Mesothelial cell of epicardium (in vitro differentiated cells): ENCODE measurements around the gene AGXT. TPM values are rescaled to one million over a fixed set of nuclear protein-coding genes. Genes with fewer than 3 reads are reported as not detected.

Experiments
- DNase-seq, 2 experiments: peaks; one replicate each; pipeline ENCODE4 v3.0.0; 2021; ENCODE audit warnings: low spot score in 2 of 2; ENCODE audit not compliant: unreplicated experiment in 2 of 2
- H3K27ac Mint-ChIP-seq: 2 replicates; pipeline ENCODE4 v1.8.0; 2021; ENCODE audit warnings: mixed read lengths
- H3K27me3 Mint-ChIP-seq: 2 replicates; pipeline ENCODE4 v1.8.0; 2021; ENCODE audit warnings: low read depth, mixed read lengths
- H3K36me3 Mint-ChIP-seq: 2 replicates; pipeline ENCODE4 v1.8.0; 2021; ENCODE audit warnings: mixed read lengths
- H3K4me1 Mint-ChIP-seq: 2 replicates; pipeline ENCODE4 v1.8.0; 2021; ENCODE audit warnings: mixed read lengths
- H3K4me3 Mint-ChIP-seq: 2 replicates; pipeline ENCODE4 v1.8.0; 2021; ENCODE audit warnings: mild to moderate bottlenecking, moderate library complexity, mixed read lengths
- H3K9me3 Mint-ChIP-seq: 2 replicates; pipeline ENCODE4 v1.8.0; 2021; ENCODE audit warnings: mixed read lengths
- total RNA-seq: library from RNA; stranded (reverse); gene quantifications from 3 replicates; pipeline ENCODE4 v1.2.1, GENCODE V29; 2021
- TF ChIP-seq, protein P1 (sequence below): fragments of 200-600 bp; sonication (generic); IDR thresholded peaks from one replicate; pipeline ENCODE4 v1.5.0; 2021; ENCODE audit warnings: antibody characterized with exemption; ENCODE audit not compliant: unreplicated experiment

Gene AGXT
- total RNA-seq, 1 donor from 2014 or later: not detected

GRCh38 chr2:240873805-240874714 lies 5.4 kb downstream of the AGXT start:
- no peaks in the 10 kb centered on the region for H3K27me3 Mint-ChIP-seq
- H3K27ac Mint-ChIP-seq: no peak overlapping the region
- H3K9me3 Mint-ChIP-seq: no peaks in the 10 kb centered on the region
- TF ChIP-seq, protein P1, sequence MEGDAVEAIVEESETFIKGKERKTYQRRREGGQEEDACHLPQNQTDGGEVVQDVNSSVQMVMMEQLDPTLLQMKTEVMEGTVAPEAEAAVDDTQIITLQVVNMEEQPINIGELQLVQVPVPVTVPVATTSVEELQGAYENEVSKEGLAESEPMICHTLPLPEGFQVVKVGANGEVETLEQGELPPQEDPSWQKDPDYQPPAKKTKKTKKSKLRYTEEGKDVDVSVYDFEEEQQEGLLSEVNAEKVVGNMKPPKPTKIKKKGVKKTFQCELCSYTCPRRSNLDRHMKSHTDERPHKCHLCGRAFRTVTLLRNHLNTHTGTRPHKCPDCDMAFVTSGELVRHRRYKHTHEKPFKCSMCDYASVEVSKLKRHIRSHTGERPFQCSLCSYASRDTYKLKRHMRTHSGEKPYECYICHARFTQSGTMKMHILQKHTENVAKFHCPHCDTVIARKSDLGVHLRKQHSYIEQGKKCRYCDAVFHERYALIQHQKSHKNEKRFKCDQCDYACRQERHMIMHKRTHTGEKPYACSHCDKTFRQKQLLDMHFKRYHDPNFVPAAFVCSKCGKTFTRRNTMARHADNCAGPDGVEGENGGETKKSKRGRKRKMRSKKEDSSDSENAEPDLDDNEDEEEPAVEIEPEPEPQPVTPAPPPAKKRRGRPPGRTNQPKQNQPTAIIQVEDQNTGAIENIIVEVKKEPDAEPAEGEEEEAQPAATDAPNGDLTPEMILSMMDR: no peak
- H3K4me1 Mint-ChIP-seq: no peaks in the 10 kb centered on the region
- H3K36me3 Mint-ChIP-seq: no peaks in the 10 kb centered on the region
- DNase-seq: no peak
- H3K4me3 Mint-ChIP-seq: no peak overlapping the region

DNA sequence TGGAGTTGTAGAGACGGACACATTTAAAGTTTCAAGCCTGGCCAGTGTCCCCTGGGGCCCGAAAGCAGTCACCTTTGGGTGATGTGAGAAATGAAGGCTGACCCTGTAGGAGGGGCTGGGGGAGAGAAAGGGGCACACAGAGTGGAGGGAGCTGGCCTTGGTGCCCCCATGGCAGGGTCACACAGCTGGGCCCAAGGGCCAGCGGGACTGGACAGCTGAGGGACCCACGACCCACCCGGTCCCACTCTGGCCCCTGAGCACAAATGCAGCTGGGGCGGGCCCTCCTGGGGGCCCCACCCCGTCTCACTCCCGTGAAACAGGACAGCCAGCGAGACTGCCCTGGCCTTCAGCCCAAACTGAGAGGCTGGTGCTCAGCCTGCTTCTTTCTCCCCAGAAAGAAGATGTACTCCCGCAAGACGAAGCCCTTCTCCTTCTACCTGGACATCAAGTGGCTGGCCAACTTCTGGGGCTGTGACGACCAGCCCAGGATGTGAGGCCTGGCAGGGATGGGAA lies 6.1 kb downstream of the AGXT start:
- Mint-ChIP-seq H3K9me3 (no peaks in the 10 kb centered on the region), H3K4me3 (no peak overlapping the region), H3K4me1 (no peaks in the 10 kb centered on the region), H3K27me3 (no peaks in the 10 kb centered on the region), H3K27ac (no peak overlapping the region), H3K36me3 (no peaks in the 10 kb centered on the region)
- no peak for DNase-seq
- TF ChIP-seq, protein P1: no peak

DNA sequence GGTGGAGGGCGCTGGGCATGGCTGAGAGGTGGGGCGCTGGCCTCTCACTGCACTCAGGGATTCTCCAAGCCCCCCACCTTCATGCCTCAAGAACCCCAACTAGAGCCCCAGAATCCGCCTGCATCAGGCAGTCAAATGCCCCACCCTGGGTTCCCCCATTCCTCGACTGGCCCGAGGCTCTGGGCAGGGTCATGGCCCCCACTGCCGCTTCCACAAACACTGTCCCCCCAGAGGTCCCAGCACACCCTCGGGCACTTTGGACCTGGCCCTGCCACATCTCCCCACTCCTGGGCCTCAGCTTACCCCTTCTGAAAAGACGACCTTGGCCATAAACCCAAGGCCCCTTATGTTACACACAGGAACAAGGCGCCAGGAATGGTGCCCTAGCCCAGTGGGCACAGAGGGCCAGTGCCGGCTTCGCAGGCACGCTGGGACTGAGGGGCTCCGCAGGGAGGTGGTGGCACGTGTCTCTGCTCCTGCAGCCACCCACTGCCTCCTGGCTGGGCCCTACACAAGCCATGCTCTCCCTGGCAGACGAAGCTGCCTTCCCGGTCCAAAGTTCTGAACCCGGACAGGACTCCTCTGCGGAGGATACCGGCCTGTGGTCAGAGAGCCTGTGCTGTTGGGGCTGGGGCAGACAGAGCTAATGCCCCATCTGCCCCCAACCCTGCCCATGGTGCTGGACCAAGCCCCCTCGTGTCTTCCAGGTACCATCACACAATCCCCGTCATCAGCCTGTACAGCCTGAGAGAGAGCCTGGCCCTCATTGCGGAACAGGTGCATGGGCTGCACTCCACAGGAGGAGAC lies 6.8 kb downstream of the AGXT start:
- TF ChIP-seq, protein P1: no peak
- Mint-ChIP-seq H3K4me3 (no peak overlapping the region), H3K4me1 (no peaks in the 10 kb centered on the region), H3K27me3 (no peaks in the 10 kb centered on the region), H3K36me3 (no peaks in the 10 kb centered on the region), H3K27ac (no peak overlapping the region), H3K9me3 (no peaks in the 10 kb centered on the region)
- no peak for DNase-seq

DNA sequence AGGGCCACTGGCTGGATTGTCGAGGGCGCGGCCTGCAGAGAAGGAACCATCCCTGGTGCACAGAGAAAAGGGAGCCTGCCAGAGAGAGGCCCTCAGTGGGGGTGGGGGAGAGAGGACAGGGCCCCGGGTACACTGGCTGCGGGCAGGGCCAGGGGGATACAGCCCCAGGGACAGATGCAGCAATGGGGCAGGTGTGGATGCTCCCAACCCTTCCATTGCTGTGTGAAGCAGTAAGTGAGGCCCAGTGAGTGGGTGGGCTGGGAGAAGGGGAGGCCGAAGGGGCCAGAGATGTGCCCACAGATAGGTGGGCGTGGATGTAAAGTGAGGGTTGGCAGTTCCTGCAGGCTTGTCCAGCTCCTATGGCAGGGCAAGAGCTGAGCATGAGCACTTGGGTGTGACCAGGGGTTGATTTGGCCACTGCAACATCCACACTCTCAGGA lies 7.4 kb downstream of the AGXT start:
- H3K27ac Mint-ChIP-seq: no peak overlapping the region

GRCh38 chr2:240876475-240877251 lies 8.0 kb downstream of the AGXT start:
- Mint-ChIP-seq H3K27me3 (no peaks in the 10 kb centered on the region), H3K9me3 (no peaks in the 10 kb centered on the region), H3K27ac (no peak overlapping the region), H3K36me3 (no peaks in the 10 kb centered on the region), H3K4me1 (no peaks in the 10 kb centered on the region), H3K4me3 (no peak overlapping the region)
- DNase-seq: no peak
- TF ChIP-seq, protein P1: no peak

More for the DNA sequence above, 7.4 kb downstream of the AGXT start:
- Mint-ChIP-seq H3K27me3 (no peaks in the 10 kb centered on the region), H3K9me3 (no peaks in the 10 kb centered on the region), H3K4me3 (no peak overlapping the region), H3K36me3 (no peaks in the 10 kb centered on the region), H3K4me1 (no peaks in the 10 kb centered on the region)
- DNase-seq: no peak
- TF ChIP-seq, protein P1: no peak
